GM08714 (cell line): ENCODE measurements around the gene SPEM1.

Source experiments
- H3K4me3 ChIP-seq: fragments of 200-500 bp; sonication (Bioruptor generic); 2 replicates; pipeline ENCODE4 v1.5.1; 2014; ENCODE audit warnings: mild to moderate bottlenecking, low read length, inconsistent platforms
- ZNF274 ChIP-seq: IDR thresholded peaks from 2 replicates; pipeline ENCODE4 v1.6.1; 2012; ENCODE audit warnings: mild to moderate bottlenecking, low read depth, low read length

Gene SPEM1

DNA sequence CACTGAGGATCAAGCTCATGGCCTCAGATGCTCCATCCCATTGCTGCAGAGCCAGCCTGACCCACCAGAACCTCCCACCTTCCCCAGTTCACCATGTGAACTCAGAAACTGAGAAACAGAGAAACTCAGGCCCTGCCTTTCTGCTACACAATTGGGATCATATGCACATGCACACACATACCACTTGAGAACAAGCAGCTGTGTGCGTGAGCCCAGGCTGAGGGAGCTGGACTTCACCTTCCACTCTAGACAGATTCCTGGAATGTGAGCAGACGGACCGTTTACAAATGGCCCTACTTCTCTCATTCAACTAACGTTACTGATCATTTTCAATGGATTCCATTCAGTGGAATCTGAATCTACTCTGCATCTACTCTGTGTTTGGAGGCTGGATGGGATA is 3.6 kb downstream of the SPEM1 start:
- no peak overlapping the region for H3K4me3 ChIP-seq
- no peak for TF ChIP-seq ZNF274

- H3K4me3 ChIP-seq: no peak within 1 kb of the TSS
- no peak for TF ChIP-seq ZNF274
Measured at GRCh38 chr17:7425316-7425715, 5.2 kb downstream of the SPEM1 start, which contains the start of gene SPEM2. Gene SPEM2 (plus strand): TSS chr17:7425616. CDS start chr17:7425689, 73 bp downstream.

DNA sequence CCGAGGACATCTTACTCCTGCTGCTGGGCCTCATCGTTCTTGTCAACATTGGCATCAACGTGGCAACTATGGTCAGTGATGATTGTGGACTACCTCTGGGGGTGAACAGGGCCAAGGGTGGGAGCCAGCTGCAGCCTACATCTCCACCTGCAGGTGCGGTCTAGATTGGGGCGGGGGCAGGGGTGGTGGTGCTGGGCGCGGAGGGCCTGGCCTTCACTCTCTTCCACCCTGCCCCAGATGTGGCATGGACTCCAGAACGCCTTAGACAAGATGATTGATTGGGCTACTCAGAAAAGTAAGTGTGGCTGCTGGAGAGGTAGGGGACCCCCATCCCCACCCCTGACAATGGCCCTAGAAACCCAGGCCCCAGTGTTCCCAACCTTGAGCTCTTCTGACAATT is 5.6 kb downstream of the SPEM1 start:
- no peak for TF ChIP-seq ZNF274
- H3K4me3 ChIP-seq: no peak overlapping the region

DNA sequence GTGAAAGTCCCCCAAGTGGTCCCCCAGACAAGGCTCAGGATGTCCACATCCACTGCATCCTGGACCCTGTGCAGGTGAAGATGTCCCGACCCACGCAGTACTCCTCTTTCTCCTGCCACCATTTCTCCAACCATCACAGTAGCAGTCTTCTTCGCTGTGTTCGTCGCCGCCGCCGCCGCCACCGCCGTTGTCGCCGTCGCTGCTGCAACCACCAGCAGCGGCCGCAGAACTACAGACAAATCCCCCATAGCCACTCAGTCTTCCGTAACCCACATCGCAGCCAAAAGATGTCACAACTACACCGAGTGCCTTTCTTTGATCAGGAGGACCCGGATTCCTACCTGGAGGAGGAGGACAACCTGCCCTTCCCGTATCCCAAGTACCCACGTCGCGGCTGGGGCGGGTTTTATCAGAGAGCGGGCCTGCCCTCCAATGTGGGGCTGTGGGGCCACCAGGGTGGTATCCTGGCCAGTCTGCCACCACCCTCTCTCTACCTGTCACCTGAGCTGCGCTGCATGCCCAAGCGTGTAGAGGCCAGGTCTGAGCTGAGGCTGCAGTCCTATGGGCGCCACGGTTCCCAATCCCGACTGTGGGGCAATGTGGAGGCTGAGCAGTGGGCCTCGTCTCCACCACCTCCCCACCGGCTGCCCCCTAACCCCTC is 6.2 kb downstream of the SPEM1 start:
- no peak overlapping the region for H3K4me3 ChIP-seq
- TF ChIP-seq ZNF274: no peak

- no peak for TF ChIP-seq ZNF274
- no peak overlapping the region for H3K4me3 ChIP-seq
Measured at GRCh38 chr17:7426896-7427489, 6.9 kb downstream of the SPEM1 start.

- no peak for TF ChIP-seq ZNF274
- no peak overlapping the region for H3K4me3 ChIP-seq
Measured at GRCh38 chr17:7427549-7427948, 7.4 kb downstream of the SPEM1 start.

- H3K4me3 ChIP-seq: no peak within 1 kb of the TSS
- no peak for TF ChIP-seq ZNF274
Measured at GRCh38 chr17:7428557-7428956, 8.4 kb downstream of the SPEM1 start, which contains the start of gene SPEM3. Gene SPEM3 (plus strand): TSS chr17:7428857. CDS start chr17:7428903, 46 bp downstream.

DNA sequence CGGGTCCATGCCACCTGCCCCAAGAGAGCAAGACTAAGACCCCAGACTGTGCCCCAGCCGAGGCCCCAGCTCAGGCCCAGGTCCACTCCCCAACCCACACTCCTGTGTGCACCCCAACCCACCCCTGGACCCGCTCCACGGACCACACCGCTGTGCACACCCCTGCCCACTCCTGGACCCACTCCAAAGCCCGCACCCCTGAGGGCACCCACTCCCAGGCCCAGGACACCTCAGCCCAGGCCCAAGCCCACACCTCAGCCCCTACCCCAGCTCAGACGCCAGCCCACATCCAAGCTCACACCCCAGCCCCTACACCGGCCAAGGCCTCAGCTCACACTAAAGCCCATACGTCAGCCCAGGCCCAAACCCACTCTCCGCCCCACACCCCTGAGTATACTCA is 9.6 kb downstream of the SPEM1 start:
- H3K4me3 ChIP-seq: no peak overlapping the region
- TF ChIP-seq ZNF274: no peak

DNA sequence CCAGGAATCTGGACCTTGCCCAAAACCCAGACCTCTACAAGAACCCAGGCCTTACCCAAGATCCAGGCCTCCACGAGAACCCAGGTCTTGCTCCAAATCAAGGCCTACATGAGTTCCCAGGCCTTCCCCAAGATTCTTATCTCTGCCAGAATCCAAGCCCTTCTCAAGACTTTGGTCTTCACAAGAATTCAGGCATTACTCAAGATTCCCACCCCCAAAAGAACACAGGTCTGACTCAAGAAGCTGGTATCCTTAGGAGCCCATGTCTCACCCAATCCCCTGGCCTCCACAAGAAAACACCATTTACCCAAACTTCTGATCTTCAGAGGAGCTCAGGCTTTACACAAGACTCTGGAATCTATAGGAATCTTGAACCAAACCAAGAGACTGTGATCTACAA is 11.1 kb downstream of the SPEM1 start:
- H3K4me3 ChIP-seq: no peak overlapping the region
- no peak for TF ChIP-seq ZNF274

DNA sequence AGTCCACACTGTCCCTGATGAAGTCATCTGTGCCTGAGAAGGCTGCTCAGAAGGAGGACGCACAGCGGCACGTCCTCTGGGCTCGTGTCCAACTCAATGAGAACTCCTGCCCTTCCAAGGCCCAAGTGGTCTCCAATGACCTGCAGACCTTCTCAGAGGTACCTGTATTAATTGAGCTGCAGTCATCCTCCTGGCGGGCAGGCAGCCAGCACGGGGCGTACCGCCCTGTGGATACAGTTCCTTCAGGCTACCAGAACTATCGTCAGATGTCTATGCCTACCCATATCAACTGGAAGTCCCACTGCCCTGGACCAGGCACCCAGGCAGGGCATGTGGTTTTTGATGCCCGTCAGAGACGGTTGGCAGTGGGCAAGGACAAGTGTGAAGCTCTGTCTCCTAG is 12.2 kb downstream of the SPEM1 start:
- no peak for TF ChIP-seq ZNF274
- H3K4me3 ChIP-seq: no peak overlapping the region

- H3K4me3 ChIP-seq: peak overlapping the region; percentile 61
- TF ChIP-seq ZNF274: no peak
Measured at GRCh38 chr17:7435676-7436555, 15.8 kb downstream of the SPEM1 start.

GRCh38 chr17:7436556-7437368 is 16.6 kb downstream of the SPEM1 start:
- no peak for TF ChIP-seq ZNF274
- H3K4me3 ChIP-seq: peak overlapping the region; percentile 61; the same call in 1 of the 2 replicates

DNA sequence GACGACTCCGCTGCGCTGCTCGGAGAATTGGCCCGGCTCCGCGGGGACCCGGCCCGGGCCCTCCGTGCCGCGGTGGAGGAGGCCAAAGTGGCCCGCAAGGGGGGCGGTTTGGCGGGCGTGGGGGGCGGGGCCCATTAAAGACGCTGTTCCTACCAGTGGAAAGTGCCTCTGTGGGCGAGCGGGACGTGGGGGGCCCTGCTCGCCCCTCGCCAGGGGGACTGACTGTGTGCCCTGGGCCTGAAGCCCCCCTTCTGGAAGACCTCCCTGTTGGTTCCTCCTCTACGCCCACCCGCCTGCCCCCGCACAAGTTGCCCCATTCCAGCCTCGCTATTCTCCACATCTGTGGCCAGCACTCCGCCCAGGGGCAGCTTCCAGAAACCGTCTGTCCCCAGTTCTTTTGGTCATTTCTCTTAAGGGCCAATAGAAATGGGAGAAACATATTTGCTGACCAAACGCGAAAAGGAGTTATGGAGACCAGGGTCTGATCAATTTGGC is 17.3 kb downstream of the SPEM1 start:
- no peak overlapping the region; the same call in 1 of the 2 replicates for H3K4me3 ChIP-seq

More for the DNA sequence above, 17.3 kb downstream of the SPEM1 start:
- no peak for TF ChIP-seq ZNF274
